Thyroid gland (tissue), 4 donors: Measurements from ENCODE around the gene KIRREL3.

Source experiments
- POLR2A ChIP-seq, 2 donors: fragments of 450-650 bp; IDR thresholded peaks; one replicate each; pipeline ENCODE4 v1.6.1; 2017; ENCODE audit warnings: antibody characterized with exemption in 2 of 2, mild to moderate bottlenecking in 2 of 2, moderate library complexity in 1 of 2
- TF ChIP-seq, protein P1 (sequence below), 6 experiments: fragments of 200-600 bp in 3 of 6; fragments of 450-650 bp in 3 of 6; sonication (generic) in 3 of 6; IDR thresholded peaks; one replicate each; pipeline ENCODE4 v1.5.1; 2016 to 2019; ENCODE audit warnings: antibody characterized with exemption in 6 of 6, mild to moderate bottlenecking in 2 of 6, inconsistent platforms in 1 of 6, moderate library complexity in 1 of 6

DNA sequence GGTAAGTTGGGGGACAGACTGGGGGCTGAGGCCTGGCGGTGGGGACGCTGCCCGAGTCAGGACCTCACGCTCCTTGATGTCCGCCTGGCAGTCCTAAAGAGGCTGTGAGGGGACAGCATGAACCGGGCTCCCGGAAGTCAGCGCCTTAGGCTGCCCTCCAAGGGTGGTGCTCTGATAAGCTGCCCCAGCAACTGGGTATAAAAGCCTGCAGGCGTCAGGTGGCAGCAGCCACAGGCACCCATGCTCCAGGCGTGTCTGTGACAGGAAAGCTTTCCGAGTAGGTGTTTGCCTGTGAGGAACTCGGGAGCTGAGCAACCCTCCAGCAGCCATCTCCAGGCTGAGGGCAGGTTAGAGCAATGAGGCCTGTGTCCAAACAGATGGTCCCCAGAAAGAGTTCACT lies 592.1 kb downstream of the KIRREL3 start:
- TF ChIP-seq, protein P1, sequence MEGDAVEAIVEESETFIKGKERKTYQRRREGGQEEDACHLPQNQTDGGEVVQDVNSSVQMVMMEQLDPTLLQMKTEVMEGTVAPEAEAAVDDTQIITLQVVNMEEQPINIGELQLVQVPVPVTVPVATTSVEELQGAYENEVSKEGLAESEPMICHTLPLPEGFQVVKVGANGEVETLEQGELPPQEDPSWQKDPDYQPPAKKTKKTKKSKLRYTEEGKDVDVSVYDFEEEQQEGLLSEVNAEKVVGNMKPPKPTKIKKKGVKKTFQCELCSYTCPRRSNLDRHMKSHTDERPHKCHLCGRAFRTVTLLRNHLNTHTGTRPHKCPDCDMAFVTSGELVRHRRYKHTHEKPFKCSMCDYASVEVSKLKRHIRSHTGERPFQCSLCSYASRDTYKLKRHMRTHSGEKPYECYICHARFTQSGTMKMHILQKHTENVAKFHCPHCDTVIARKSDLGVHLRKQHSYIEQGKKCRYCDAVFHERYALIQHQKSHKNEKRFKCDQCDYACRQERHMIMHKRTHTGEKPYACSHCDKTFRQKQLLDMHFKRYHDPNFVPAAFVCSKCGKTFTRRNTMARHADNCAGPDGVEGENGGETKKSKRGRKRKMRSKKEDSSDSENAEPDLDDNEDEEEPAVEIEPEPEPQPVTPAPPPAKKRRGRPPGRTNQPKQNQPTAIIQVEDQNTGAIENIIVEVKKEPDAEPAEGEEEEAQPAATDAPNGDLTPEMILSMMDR (IDR thresholded peaks at IDR 0.05): no peak
- TF ChIP-seq POLR2A (IDR thresholded peaks at IDR 0.05): no peak
